Measurements from ENCODE around the gene MRPL38.
A peak's percentile ranks its signal among the peaks of the same experiment; 100 is the strongest.

The MRPL38 gene

GRCh38 chr17:75849724-75850123, 55.0 kb downstream of the MRPL38 start:
- 94 to 96% methylated on average over 9 of the region's 9 CpGs for WGBS, 2 experiments (ENCODE audit: insufficient coverage in 2 of 2)
- Histone ChIP-seq H3K27ac (ENCODE audit: low read depth, low read length, severe bottlenecking) (no peak overlapping the region), H3K36me3 (ENCODE audit: control insufficient read depth, insufficient read depth, low read length) (peaks cover 70% of the 10 kb centered on the region), H3K9me3 (ENCODE audit: control insufficient read depth, low read length) (no peaks in the 10 kb centered on the region), H3K4me1 (ENCODE audit: control insufficient read depth, insufficient read depth, low read length, poor library complexity, severe bottlenecking) (peaks cover 33% of the 10 kb centered on the region), H3K4me3 (ENCODE audit: extremely low read depth, insufficient read depth, low read length, poor library complexity, severe bottlenecking) (no peak overlapping the region)

GRCh38 chr17:75849279-75849646, 55.4 kb downstream of the MRPL38 start:
- Histone ChIP-seq H3K4me1 (ENCODE audit: control insufficient read depth, insufficient read depth, low read length, poor library complexity, severe bottlenecking) (peaks cover 34% of the 10 kb centered on the region), H3K9me3 (ENCODE audit: control insufficient read depth, low read length) (no peaks in the 10 kb centered on the region), H3K4me3 (ENCODE audit: extremely low read depth, insufficient read depth, low read length, poor library complexity, severe bottlenecking) (no peak overlapping the region), H3K36me3 (ENCODE audit: control insufficient read depth, insufficient read depth, low read length) (peaks cover 70% of the 10 kb centered on the region), H3K27ac (ENCODE audit: low read depth, low read length, severe bottlenecking) (peak overlapping the region; percentile 62)
- 96 to 97% methylated on average over 11 of the region's 11 CpGs for WGBS, 2 experiments (ENCODE audit: insufficient coverage in 2 of 2)
